T follicular helper cell (primary cell): Measurements from ENCODE around the gene KLHL41.
"Not testable (repeated sequence)": the region's sequence is repeated elsewhere in the genome, so short reads cannot be mapped to it uniquely, and the experiment has no call there.

Experiments used
- DNase-seq: peaks from one replicate; pipeline ENCODE4 v3.0.0-alpha.2; 2020; ENCODE audit warnings: low read depth

Gene KLHL41

GRCh38 chr2:169572821-169573159 lies 63.3 kb downstream of the KLHL41 start:
- DNase-seq = no peak

GRCh38 chr2:169573160-169573973 lies 63.9 kb downstream of the KLHL41 start, which contains the start of gene FASTKD1:
TSS of gene FASTKD1 (minus strand) at chr2:169573865. CDS start at chr2:169572029, 1,836 bp downstream.
- peak; percentile 81 for DNase-seq

DNA sequence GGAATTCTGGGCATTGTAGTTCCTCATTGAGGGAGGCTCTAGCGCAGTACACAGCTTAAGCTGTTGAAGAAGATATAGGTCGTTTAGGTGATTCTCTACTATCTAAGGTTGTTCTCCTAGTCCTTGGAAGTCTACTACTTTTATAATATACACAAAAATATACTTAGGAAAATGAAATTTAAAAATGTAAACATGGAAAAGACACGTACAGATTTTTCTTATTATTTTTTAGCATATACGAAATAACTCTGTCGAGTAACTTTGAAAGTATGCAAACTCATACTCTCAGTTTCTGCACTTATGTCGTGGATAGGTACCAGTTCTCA lies 64.4 kb downstream of the KLHL41 start:
- no peak for DNase-seq

GRCh38 chr2:169574539-169574938 lies 65.0 kb downstream of the KLHL41 start:
- not testable (repeated sequence) for DNase-seq

GRCh38 chr2:169575264-169575663 lies 65.8 kb downstream of the KLHL41 start:
- not testable (repeated sequence) for DNase-seq
